Neuron (in vitro differentiated cells): ENCODE measurements around the gene EXOC3L1.

Source experiments
- H2AFZ ChIP-seq: one replicate; pipeline ENCODE4 v1.6.1; 2013; ENCODE audit warnings: low read depth, mild to moderate bottlenecking, inconsistent platforms, low read length, moderate library complexity
- H3K27me3 ChIP-seq: one replicate; pipeline ENCODE4 v1.6.1; 2013; ENCODE audit warnings: low read length; ENCODE audit not compliant: insufficient read depth
- H3K36me3 ChIP-seq: one replicate; pipeline ENCODE4 v1.6.1; 2013; ENCODE audit warnings: low read length; ENCODE audit not compliant: insufficient read depth
- H3K4me1 ChIP-seq: one replicate; pipeline ENCODE4 v1.6.1; 2013; ENCODE audit warnings: low read length; ENCODE audit not compliant: insufficient read depth
- H3K4me3 ChIP-seq: 2 replicates; pipeline ENCODE4 v1.5.1; 2013; ENCODE audit warnings: mild to moderate bottlenecking, low read length, moderate library complexity
- H3K9me3 ChIP-seq: one replicate; pipeline ENCODE4 v1.6.1; 2013; ENCODE audit warnings: low read length

EXOC3L1 gene

DNA sequence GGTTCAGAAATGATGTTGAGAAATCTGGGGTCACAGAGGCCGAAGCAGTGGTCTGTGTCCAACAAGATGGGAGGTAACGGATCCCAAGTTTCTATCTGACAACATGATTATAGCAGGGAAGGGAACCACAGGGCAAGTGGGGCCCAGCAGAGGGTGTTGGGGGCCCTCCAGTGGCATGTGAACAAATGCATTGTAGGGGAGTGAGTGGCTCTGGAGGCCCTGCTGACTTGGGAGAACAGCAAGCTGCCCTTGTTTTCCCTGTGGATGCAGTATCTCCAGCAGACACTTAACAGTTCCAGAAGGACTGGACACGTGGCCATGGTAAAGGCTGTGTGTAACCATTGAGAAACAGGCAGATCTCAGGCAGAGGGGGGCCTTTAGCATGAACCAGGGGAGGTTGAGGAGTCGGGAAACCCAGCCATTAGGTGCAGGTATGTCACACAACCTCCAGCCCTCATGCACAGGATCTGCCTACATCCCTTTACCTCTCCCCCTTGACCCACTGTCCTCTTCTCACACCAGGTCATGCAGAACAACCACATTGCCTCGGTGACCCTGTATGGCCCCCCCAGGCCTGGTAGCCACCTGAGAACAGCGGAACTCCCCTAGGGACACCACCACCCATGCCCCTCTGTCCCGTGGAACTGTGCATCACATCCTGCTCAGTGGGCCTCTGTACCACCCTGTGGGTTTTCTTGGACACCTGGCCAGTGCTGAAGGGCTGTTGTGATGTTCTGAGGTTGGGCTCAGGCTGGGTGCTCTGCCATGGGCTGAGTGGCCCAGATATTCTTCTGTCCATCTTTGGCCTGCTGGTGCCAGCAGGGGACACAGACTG lies 43.2 kb downstream of the EXOC3L1 start:
- peaks cover 70% of the 10 kb centered on the region for H3K36me3 ChIP-seq

DNA sequence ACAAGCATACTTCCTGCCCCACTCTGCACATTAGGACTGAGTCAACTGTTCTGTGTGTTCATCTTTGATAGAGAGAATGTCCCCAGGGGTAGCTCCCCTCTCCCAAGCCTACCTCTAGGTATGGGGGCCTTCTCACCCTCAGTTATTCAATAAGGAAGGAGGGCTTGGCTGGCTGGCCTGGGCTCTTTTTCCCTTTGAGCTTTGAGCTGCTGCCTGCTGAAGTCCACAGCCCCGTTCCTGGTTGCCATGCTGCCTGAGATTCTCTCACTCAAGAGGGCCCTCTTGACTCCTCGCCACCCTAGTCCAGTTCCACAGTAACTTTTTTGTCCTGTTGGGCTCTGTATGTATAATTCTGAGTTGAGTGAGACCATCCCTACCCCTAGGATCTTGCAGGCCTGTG lies 44.2 kb downstream of the EXOC3L1 start:
- peaks cover 12% of the 10 kb centered on the region for H3K9me3 ChIP-seq
- H3K27me3 ChIP-seq = no peaks in the 10 kb centered on the region
- no peak overlapping the region for H2AFZ ChIP-seq
- H3K4me3 ChIP-seq = no peak overlapping the region
- H3K36me3 ChIP-seq = peaks cover 80% of the 10 kb centered on the region
- H3K4me1 ChIP-seq = no peaks in the 10 kb centered on the region

More for the DNA sequence above, 43.2 kb downstream of the EXOC3L1 start:
- Histone ChIP-seq H3K27me3 (peaks cover 8% of the 10 kb centered on the region), H3K9me3 (peaks cover 10% of the 10 kb centered on the region), H2AFZ (no peak overlapping the region), H3K4me3 (no peak overlapping the region), H3K4me1 (no peaks in the 10 kb centered on the region)

DNA sequence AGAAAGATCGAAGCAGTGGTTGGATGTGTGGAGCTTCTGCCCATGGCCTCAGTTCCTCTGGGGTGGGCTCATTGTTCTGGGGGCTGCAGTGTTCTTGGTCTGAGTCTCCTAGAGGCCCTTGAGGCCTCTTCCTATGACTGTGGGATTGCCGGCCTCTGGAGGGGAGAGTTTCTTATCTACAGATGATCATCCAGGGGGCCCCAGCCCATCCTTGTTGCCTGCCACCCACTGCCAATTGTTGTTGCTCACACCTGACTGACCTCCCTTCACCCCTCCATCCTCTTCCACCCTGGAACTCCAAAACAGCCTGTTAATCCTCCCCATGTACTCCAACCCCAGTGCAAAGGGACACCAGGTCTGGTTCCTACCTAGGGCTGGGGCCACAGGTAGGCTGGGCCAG lies 45.0 kb downstream of the EXOC3L1 start:
- Histone ChIP-seq H3K9me3 (peaks cover 12% of the 10 kb centered on the region), H3K36me3 (peaks cover 87% of the 10 kb centered on the region), H3K4me3 (no peak overlapping the region), H2AFZ (no peak overlapping the region), H3K4me1 (no peaks in the 10 kb centered on the region), H3K27me3 (no peaks in the 10 kb centered on the region)

DNA sequence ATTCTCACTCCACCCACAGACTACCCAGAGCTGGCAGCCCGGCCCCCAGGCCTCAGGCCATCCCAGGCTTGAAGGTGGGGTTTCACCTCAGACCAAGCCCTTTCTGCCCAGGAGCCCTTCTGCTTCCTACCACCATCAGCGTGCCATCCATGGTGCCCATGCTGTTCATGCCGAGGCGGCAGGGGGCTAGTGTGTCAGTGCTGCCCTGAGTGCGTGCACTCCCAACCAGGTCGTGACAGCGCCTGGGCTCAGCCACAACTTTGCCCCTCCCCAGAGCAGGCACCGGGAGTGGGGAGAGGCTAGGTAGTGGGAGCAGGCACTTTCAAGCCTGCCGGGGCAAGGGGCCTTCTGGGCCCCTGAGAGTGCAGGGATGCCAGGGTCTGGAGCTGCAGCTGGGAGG lies 47.6 kb downstream of the EXOC3L1 start:
- Histone ChIP-seq H3K9me3 (peaks cover 2% of the 10 kb centered on the region), H3K27me3 (no peaks in the 10 kb centered on the region), H3K36me3 (peaks cover 96% of the 10 kb centered on the region), H3K4me1 (no peaks in the 10 kb centered on the region), H2AFZ (no peak overlapping the region), H3K4me3 (no peak overlapping the region)

DNA sequence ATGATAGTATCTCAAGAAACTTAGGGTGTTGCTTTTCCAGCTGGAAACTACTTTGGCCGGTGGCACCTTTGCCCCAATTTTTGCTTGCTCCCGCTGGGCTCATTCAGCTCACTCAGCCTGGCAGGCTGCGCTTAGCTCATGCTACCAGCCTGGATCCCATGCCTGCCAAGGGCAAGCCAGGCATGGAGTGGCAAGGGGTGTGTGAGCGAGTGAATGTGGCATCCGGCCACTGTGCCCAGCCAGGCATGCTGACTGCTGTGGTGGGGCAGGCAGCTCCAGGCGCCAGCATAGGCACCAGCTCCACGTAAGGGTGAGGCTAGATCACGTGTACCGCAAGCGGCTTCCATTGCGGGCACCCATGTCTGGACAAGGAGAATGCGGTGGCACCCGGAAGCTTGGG lies 48.5 kb downstream of the EXOC3L1 start:
- Histone ChIP-seq H3K9me3 (peaks cover 2% of the 10 kb centered on the region), H3K27me3 (no peaks in the 10 kb centered on the region), H3K36me3 (peaks cover 90% of the 10 kb centered on the region), H3K4me1 (no peaks in the 10 kb centered on the region), H3K4me3 (no peak overlapping the region), H2AFZ (no peak overlapping the region)

DNA sequence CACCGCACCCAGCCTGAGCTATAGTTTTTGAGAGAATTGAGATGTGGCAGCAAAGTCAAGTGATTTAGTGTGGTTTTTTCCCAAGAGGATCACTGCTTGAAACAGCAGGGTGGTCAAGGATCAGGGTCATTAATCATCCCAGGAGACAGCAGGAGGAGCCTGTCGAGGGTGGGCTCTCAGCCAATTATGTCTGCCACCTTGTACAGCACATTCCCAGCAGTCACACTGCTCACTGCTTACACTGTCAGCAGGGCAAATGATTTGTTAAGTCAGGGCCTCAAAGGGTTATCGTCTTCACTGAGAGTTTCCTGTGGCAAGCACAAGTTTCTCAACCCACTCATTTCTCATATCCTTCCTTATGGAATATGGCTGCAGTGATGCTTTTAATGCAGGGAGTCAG lies 52.3 kb downstream of the EXOC3L1 start:
- no peak overlapping the region for H3K4me3 ChIP-seq
- H3K27me3 ChIP-seq = no peaks in the 10 kb centered on the region
- H3K36me3 ChIP-seq = peaks cover 81% of the 10 kb centered on the region
- peaks cover 4% of the 10 kb centered on the region for H3K9me3 ChIP-seq
- H2AFZ ChIP-seq = no peak overlapping the region
- H3K4me1 ChIP-seq = no peaks in the 10 kb centered on the region
